ENCODE results near the gene CAMK1D.

Gene CAMK1D

GRCh38 chr10:12633776-12634620 is 284.7 kb downstream of the CAMK1D start:
- DNase-seq = no peak

- DNase-seq = no peak
Observed at GRCh38 chr10:12634621-12634931, 285.2 kb downstream of the CAMK1D start.

GRCh38 chr10:12635127-12635541 is 285.8 kb downstream of the CAMK1D start:
- no peak for DNase-seq

- no peak for DNase-seq
Observed at GRCh38 chr10:12636571-12636970, 287.2 kb downstream of the CAMK1D start.

GRCh38 chr10:12637649-12638048 is 288.3 kb downstream of the CAMK1D start:
- no peak for DNase-seq

GRCh38 chr10:12638103-12638502 is 288.8 kb downstream of the CAMK1D start:
- peak; percentile 94 for DNase-seq

GRCh38 chr10:12638781-12639180 is 289.4 kb downstream of the CAMK1D start:
- no peak for DNase-seq

- DNase-seq = peak; percentile 33
Observed at GRCh38 chr10:12639996-12640944, 290.9 kb downstream of the CAMK1D start.

- no peak for DNase-seq
Observed at GRCh38 chr10:12642036-12642435, 292.7 kb downstream of the CAMK1D start.

GRCh38 chr10:12643279-12643678 is 293.9 kb downstream of the CAMK1D start:
- DNase-seq = peak; percentile 38

GRCh38 chr10:12644380-12645144 is 295.2 kb downstream of the CAMK1D start:
- no peak for DNase-seq

- no peak for DNase-seq
Observed at GRCh38 chr10:12645449-12645848, 296.1 kb downstream of the CAMK1D start.

GRCh38 chr10:12649012-12649584 is 299.8 kb downstream of the CAMK1D start:
- no peak for DNase-seq

- DNase-seq = no peak
Observed at GRCh38 chr10:12650122-12650521, 300.8 kb downstream of the CAMK1D start.

GRCh38 chr10:12650538-12651298 is 301.4 kb downstream of the CAMK1D start:
- no peak for DNase-seq

- no peak for DNase-seq
Observed at GRCh38 chr10:12655940-12656339, 306.6 kb downstream of the CAMK1D start.

- peak; percentile 90 for DNase-seq
Observed at GRCh38 chr10:12656518-12657142, 307.3 kb downstream of the CAMK1D start.

- DNase-seq = no peak
Observed at GRCh38 chr10:12657489-12657888, 308.1 kb downstream of the CAMK1D start.

- DNase-seq = no peak
Observed at GRCh38 chr10:12658526-12658925, 309.2 kb downstream of the CAMK1D start.

GRCh38 chr10:12659706-12660105 is 310.4 kb downstream of the CAMK1D start:
- DNase-seq = no peak

- DNase-seq = no peak
Observed at GRCh38 chr10:12660812-12661211, 311.5 kb downstream of the CAMK1D start.

Measured in NCI-H510A treated with DMSO at 0.1 percent for 48 hours (cell line).